NCI-H2171 treated with DMSO at 0.1 percent for 48 hours (cell line): ENCODE results near the gene STX4.

ENCODE experiments used
- DNase-seq: peaks from one replicate; lab custom pipeline; 2025; lab: John Stamatoyannopoulos, UW

Gene STX4

GRCh38 chr16:31064882-31065461 is 31.6 kb downstream of the STX4 start:
- DNase-seq, result peak; percentile 41

- no peak for DNase-seq
These were observed 34.0 kb downstream of the STX4 start for GRCh38 chr16:31067342-31067741.

GRCh38 chr16:31071861-31072260 is 38.5 kb downstream of the STX4 start:
- no peak for DNase-seq

GRCh38 chr16:31072540-31073141 is 39.3 kb downstream of the STX4 start:
- DNase-seq, result no peak

DNA sequence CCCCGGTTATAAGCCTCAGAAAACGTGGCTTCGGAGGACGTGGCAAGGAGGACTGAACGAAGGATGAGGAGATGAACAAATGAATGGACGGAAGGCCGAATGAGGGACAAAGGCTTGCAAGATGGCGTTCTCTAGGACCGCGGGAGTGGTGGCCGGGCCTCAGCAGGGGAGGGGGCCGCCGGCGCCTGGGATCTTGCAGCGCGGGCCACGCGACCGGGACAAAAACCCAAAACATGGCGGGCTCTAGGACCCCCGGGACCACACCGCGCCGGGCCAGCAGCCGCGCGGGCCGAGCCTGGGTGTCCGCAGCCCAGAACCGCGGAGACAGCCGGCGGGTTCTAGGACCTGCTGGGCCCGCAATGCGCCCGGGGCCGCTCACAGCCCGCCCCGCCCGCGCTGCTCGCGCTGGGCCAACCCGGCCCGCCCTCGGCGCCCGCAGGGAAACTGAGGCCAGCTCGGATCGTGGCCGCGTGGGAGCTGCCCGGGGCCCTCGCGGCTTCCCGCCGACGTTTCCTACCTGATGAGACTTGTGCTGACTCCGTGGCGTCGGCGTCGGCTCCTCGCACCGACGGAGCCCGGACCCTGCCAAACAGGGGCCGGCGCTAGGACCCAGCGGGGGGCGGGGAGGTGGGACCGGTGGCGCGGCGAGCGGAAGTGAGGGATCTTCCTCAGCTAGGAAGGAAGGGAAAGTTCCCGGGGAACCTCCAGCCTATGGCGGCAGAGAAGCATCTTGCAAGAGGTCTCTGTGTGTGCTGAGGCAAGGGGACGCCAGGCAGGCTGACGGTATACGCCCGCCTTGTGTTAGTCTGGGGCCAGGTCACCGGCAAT is 40.0 kb downstream of the STX4 start:
- peak; percentile 87 for DNase-seq

GRCh38 chr16:31073970-31074813 is 40.8 kb downstream of the STX4 start, which contains the start of the genes ZNF646 and ZNF668:
Gene ZNF646 (plus strand): TSS chr16:31074422. CDS start chr16:31076325, 1,903 bp downstream.
Gene ZNF668 (minus strand): TSS chr16:31074240. CDS start chr16:31064459, 9,781 bp downstream.
- DNase-seq, result peak; percentile 100

DNA sequence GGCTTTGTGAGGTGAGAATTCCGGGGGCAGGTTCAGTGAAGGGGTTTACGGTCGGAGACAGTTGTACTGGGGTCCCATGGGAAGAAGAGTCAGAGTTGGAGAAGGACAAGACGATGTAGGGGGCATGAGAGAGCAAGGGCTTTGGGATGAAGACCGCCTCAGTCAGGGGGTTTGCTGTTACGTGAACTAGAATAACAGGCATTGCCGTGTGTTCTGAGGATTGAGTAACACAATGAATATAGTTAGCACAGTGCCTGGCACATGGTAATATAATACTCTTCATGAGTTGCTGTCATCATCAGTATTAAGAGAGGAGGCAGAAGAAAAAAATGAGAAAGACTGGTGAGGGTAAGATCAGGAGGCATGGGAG is 41.4 kb downstream of the STX4 start:
- DNase-seq, result no peak

DNA sequence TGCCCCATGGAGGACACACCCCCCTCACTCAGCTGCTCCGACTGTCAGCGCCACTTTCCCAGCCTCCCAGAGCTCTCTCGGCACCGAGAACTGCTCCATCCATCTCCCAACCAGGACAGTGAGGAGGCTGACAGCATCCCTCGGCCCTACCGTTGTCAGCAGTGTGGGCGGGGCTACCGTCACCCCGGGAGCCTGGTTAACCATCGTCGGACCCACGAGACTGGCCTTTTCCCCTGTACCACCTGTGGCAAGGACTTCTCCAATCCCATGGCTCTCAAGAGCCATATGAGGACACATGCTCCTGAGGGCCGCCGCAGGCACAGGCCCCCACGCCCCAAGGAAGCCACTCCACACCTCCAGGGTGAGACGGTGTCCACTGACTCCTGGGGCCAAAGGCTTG is 43.0 kb downstream of the STX4 start:
- DNase-seq, result no peak

- no peak for DNase-seq
These were observed 43.7 kb downstream of the STX4 start for GRCh38 chr16:31077024-31077423.

DNA sequence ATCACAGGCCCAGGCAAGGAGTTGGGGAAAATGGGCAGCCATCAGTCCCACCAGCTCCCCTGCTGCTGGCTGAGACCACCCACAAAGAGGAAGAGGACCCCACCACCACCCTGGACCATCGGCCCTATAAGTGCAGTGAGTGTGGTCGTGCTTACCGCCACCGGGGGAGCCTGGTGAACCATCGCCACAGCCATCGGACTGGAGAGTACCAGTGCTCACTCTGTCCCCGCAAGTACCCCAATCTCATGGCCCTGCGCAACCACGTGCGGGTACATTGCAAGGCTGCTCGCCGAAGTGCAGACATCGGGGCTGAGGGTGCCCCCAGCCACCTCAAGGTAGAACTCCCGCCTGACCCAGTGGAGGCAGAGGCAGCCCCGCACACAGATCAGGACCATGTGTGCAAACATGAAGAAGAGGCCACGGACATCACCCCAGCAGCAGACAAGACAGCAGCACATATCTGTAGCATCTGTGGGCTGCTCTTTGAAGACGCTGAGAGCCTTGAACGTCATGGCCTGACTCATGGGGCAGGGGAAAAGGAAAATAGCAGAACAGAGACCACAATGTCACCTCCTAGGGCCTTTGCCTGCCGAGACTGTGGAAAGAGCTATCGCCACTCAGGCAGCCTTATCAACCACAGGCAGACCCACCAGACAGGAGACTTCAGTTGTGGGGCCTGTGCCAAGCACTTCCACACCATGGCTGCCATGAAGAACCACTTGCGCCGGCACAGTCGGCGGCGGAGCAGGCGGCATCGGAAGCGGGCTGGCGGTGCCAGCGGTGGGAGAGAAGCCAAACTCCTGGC is 44.4 kb downstream of the STX4 start:
- no peak for DNase-seq

- DNase-seq, result no peak
These were observed 45.4 kb downstream of the STX4 start for GRCh38 chr16:31078597-31079341.

GRCh38 chr16:31079342-31079944 is 46.1 kb downstream of the STX4 start:
- no peak for DNase-seq

DNA sequence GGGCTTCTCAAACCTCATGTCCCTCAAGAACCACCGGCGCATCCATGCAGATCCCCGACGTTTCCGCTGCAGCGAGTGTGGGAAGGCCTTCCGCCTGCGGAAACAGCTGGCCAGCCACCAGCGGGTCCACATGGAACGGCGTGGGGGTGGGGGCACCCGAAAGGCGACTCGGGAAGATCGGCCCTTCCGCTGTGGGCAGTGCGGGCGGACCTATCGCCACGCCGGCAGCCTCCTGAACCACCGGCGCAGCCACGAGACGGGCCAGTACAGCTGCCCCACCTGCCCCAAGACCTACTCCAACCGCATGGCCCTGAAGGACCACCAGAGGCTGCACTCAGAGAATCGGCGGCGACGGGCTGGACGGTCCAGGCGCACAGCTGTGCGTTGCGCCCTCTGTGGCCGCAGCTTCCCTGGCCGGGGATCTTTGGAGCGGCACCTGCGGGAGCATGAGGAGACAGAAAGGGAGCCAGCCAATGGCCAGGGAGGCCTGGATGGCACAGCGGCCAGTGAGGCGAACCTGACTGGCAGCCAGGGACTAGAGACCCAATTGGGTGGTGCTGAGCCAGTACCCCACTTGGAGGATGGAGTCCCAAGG is 46.8 kb downstream of the STX4 start:
- no peak for DNase-seq

DNA sequence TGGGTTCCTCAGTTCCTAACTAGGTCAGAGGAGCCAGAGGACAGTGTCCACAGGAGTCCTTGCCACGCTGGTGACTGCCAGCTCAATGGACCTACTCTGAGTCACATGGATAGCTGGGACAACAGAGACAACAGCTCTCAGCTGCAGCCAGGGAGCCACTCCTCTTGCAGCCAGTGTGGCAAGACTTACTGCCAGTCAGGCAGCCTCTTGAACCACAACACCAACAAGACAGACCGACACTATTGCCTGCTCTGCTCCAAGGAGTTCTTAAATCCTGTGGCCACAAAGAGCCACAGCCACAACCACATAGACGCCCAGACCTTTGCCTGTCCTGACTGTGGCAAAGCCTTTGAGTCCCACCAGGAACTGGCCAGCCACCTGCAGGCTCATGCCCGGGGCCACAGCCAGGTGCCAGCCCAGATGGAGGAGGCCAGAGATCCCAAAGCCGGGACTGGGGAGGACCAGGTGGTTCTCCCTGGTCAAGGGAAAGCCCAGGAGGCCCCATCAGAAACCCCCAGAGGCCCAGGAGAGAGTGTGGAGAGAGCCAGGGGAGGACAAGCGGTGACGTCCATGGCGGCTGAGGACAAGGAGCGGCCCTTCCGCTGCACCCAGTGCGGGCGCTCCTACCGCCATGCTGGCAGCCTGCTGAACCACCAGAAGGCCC is 47.5 kb downstream of the STX4 start:
- no peak for DNase-seq

DNA sequence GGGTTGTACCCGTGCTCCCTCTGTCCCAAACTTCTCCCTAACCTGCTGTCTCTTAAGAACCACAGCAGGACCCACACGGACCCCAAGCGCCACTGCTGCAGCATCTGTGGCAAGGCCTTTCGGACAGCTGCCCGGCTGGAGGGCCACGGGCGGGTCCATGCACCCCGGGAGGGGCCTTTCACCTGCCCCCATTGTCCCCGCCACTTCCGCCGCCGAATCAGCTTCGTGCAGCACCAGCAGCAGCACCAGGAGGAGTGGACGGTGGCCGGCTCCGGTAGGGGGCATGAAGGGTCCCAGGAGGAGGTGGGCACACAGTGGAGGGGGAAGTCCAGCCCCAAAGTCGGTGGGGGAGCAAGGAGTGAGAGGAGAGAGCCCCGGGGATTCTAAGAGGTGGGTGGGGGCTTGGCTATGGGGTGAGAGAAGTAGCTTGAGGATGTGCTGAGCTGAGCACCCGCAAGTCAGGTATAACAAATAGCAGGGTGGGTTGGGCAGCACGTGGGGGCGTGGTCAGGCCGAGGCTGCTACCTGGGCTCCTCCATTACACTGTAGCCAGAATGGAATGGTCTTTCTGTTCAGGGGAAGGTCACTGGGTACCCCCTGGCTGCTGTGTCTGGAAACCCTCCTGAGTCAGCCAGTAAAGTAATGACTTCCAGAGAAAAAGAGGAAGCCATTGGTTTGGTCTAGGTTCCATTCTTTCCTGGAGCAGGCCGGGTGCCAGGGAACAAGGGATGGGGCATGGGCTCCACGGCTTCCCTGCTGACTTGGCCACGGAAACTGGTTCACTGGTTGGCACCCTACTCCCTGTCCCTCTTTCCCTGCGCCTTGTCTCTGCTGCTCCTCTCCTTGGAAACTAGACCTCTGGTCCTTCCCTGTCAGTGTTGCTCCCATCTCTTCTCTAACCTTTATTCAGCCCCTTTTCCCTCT is 48.3 kb downstream of the STX4 start:
- DNase-seq, result no peak

DNA sequence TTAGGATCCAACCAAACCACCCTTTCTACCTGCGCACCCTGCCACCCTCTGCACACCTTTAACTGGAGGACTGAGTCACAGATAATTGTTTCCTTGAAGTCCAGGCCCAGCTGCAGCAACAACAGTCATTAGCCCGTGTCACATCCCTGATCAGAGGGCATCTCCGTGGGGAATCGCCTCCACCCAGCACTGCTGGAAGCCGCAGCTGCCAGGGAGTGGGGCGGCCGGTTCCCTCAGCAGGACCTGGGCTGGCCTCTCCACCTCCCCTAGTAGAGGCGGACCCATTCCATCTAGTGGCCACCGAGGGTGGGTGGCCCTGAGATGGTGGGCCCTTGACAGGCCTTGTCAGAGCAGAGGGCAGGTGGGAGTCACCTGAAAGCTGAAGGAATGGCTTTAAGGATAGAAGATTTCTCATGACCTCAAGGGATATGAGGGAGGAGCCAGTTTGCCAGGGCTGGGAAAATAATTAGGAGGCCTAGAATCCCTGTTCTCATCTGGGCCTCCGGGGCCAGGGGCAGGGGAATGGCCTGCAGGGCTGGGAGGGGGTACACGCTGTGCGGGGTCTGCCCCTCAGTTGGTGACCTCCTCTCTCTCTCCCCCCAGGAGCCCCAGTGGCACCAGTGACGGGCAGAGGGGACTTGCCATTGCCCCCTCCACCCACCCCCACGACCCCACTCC is 49.1 kb downstream of the STX4 start:
- DNase-seq, result no peak

DNA sequence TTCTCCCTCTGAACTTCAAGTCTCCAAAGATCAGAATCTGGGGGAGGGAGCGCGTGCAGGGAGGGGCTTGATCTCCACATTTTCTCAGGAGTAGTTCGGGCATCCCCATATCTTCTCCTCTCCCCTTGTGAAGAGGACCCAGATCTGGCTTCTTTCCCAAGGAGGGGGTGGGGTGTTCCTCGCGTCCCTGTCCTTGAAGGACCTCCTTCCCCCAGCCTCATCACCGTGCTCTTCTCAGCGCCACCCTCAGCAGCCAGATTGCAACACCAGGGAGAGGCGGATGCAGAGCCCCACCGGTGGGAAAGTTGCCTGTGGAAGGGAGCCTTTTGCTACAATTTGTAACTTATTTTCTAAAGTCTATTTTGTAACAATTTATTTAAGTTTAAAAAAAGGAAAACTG is 49.7 kb downstream of the STX4 start:
- no peak for DNase-seq

- no peak for DNase-seq
These were observed 50.2 kb downstream of the STX4 start for GRCh38 chr16:31083556-31083955.
